ENCODE measurements around the gene ACTN4. TPM values are rescaled to one million over a fixed set of nuclear protein-coding genes. Genes with fewer than 3 reads are reported as not detected.

ACTN4 gene
- 314 and 514 TPM in 2 replicates for total RNA-seq

DNA sequence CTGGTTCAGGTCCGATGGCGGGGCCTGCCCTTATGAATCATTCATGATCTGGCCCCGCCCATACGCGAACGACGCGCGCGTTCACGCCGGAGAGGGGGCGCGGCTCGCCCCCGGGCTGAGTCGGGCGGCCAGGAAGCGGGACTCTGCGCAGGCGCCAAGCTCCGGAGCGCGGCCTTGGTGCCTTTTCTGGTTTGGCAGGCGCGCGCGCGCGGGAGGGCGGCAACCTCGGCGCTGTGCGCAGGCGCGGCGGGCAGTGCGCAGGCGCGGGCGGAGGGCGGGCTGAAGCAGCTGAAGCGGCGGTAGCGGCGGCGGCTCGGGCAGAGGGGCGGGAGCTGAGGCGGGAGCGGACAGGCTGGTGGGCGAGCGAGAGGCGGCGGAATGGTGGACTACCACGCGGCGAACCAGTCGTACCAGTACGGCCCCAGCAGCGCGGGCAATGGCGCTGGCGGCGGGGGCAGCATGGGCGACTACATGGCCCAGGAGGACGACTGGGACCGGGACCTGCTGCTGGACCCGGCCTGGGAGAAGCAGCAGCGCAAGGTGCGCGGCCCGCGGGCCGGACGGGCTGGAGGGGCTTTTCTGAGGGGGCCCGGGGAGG lies at the start of gene ACTN4:
Gene ACTN4 (plus strand): TSS at position 282 of the 598 bp plus-strand sequence. CDS start 97 bp downstream, at position 379.

DNA sequence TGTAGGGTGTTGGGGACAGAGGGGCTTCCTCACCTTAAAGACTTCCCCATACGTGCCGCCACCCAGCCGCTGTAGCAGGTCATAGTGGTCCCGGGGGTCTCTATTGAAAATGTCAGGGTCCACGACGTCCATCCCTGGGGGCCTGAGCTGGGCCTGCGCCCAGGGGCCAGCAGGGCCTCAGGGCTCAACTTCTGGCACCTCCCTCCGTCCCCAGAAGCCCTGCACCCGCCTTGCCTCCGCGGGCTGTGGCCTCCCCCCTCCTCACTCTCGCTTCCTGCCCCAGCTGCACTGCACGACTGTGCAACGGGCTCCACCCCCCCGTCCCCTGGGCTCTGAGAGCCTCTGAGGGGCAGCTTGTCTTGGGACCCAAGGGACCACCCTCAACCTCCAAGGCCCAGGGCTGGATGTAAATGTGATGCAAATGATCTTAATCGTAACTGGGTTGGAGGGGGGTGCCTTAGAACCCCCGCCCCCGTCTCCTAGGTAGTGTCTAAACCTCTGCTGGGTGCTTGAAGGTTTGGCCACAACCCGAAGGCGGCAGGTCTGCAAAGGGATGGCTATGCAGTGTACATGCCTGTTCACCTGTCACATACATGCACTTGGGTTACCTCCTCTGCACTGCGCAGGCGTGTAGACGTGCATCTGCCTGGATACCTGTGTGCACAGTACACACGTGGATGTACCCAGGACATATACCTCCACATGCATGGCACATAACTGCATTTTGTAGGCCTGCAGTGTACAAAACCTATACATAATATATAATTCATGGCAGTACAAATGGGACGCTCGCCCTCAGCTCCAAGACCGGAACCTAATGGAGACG lies 29.5 kb upstream of the ACTN4 start, which contains the start of gene MAP4K1:
Gene MAP4K1 (minus strand): TSS at position 190 of the 826 bp plus-strand sequence. CDS start 58 bp downstream, at position 132.

DNA sequence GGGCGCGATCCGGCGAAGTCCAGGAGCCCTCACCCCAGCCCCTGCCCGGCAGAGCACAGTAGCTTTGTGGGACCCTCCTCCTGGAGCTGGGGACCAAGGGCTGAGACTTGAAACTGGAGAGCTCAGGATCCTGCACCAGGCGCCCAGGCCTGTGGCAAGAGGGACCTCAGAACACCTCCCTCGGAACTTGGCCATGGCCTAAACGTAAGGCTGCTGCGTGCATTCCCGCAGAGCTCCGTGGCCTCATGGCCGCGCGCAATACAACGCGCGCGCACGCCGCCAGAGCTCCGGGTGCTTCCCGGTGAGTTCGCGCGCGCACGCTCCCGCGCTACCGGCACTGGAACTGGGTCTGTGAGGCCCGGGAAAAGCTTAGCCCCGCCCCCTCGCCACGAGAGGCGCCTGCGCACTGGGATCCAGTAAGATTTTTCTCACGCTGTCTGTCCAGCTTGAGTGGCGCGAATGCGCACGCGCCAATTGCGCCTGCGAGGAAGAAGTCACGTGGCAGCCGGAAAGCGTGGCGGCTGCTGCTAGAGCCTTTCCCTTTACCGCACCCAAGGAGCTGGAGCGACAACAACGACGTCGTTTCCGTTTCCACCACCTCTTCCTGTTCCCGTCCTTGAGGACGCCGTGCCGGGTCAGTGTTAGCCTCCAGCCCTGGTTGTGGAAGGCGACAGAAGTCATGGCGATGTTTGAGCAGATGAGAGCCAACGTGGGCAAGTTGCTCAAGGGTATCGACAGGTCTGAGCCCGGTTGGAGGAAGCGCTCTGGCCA lies 28.7 kb upstream of the ACTN4 start, which contains the start of gene EIF3K:
Gene EIF3K (plus strand): TSS at position 599 of the 771 bp plus-strand sequence. CDS start 81 bp downstream, at position 680.

DNA sequence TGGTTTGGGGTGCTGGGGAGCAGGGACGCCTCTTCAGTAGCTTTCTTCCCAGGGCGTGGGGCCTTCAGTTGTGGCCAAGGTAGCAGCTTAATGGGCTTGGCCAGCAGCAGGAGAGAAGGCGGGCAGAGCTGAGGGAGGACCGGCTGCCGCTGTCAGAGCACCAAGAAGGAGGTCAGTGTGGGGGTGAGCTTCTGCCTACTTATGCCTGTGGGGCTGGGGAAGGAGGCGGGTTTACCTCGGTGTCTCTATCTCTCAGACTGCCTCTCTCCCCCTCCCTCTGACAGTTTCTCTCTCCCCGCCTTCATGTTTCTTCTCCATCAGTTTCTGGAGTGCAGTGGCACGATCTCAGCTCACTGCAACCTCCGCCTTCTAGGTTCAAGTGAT lies 96.8 kb downstream of the ACTN4 start, which contains the start of gene CAPN12:
Gene CAPN12 (minus strand): TSS at position 177 of the 384 bp plus-strand sequence. CDS start 309 bp downstream, outside the sequence.

DNA sequence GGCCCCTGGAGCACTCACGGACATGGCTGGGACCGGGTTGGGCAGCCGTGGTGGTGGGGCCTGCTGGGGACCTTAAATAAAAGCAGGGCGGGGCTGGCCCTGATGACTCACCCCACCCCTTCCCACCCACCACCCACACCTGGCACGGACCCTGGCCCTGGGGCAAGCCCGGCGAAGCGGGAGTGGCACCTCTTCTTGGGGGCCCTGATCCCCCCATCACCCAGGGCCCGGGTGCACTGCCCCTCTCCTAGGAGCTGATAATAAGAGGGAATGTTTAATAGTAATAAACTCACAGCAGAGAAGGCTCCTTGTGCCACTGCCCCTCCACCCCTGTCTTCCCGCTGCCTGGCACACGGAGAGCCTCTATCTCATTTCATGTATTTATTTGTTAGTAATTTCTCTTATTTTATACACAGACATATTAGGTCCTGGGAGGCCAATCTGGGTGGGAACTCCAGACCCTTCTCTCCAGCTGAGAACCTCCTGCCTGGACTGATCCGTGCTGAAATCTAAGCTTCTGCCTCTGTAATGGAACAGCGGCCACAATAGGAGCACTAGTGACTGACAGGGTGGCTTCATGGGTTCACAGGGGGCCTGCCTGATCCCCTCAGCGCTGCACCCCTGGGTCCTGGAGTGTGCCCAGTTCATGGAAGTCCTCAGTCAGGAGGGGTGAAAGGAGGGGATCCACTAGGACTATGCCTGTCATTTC lies 126.2 kb downstream of the ACTN4 start, which contains the start of gene LGALS7:
Gene LGALS7 (minus strand): TSS at position 49 of the 709 bp plus-strand sequence. CDS start 25 bp downstream, at position 24.

Other genes starting within 250 kb of the ACTN4 start
- gene FAM98C, start 244.6 kb upstream of the ACTN4 start, total RNA-seq: 7.2 and 8.0 TPM in 2 replicates
- gene RASGRP4, start 221.4 kb upstream of the ACTN4 start, total RNA-seq: not detected in 2 replicates
- under 0.01 and 0.11 TPM in 2 replicates for gene RYR1, start 214.0 kb upstream of the ACTN4 start, total RNA-seq
- gene MAP4K1, start 29.7 kb upstream of the ACTN4 start, total RNA-seq: 0.55 TPM in 1 of 2 replicates, not detected in the other
- gene EIF3K, start 28.5 kb upstream of the ACTN4 start, total RNA-seq: 371 and 436 TPM in 2 replicates
- gene CAPN12, start 96.8 kb downstream of the ACTN4 start, total RNA-seq: not detected in 2 replicates
- gene LGALS7, start 125.9 kb downstream of the ACTN4 start, total RNA-seq: not detected in 2 replicates
- gene LGALS7B, start 141.6 kb downstream of the ACTN4 start, total RNA-seq: 0.55 TPM in 1 of 2 replicates, not detected in the other
- gene LGALS4, start 165.3 kb downstream of the ACTN4 start, total RNA-seq: not detected in 2 replicates
- 7.1 TPM in 2 replicates for gene ECH1, start 184.1 kb downstream of the ACTN4 start, total RNA-seq
- 279 and 457 TPM in 2 replicates for gene HNRNPL, start 202.3 kb downstream of the ACTN4 start, total RNA-seq
- gene RINL, start 230.6 kb downstream of the ACTN4 start, total RNA-seq: 1.1 and 1.9 TPM in 2 replicates